GM19328 (cell line): Measurements from ENCODE around the gene IPO13.

Source experiments
- ATAC-seq: cut with Tn5 transposase; IDR thresholded peaks from one replicate; pipeline ENCODE4 v1.9.1; 2021; ENCODE audit warnings: mild to moderate bottlenecking, moderate library complexity; ENCODE audit not compliant: unreplicated experiment

IPO13 gene

DNA sequence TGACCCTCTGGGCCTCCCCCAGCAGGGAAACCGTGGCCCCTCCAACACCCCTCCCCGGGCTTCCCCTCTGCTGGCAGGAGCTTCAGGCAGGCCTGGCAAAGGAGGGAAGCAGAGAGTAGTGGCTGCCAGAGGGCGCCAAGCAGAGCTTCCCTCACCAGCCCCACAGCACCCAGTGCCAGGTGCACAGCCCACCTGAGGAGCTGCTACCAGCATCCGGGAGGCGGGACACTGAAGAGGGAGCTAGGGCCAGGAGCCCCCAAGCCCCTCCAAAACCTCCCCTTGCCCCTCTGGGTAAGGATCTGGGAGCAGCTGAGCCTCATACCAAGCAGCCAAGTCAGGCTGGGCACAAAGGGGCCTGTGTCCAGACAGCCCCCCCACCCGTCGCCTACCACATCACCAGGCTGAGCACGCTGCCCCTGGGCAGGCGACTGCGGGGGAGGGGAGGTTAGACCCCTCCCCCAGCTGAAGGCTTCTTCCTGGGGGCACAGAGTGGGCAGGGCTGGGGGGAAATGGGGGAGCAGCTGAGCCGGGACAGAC is 64.3 kb downstream of the IPO13 start:
- no peak for ATAC-seq

DNA sequence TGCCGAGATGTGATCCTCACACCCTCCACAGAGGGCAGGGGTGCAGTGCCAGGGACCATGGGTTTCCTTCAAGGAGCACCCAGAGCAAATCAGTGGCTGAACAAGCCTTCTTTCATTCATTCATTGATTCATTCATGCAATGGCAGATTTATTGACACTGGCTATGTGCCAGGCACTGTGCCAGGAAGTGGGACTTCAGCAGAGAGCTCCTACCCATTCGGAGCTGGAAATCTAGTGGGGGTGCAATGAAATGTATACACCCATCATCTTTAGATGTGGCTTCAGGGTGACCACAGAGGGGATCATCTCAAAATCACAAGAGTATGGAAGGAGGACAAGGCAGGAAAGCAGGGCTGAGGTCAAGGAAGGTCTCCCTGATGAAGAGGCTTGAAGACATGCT is 65.7 kb downstream of the IPO13 start:
- ATAC-seq: no peak

DNA sequence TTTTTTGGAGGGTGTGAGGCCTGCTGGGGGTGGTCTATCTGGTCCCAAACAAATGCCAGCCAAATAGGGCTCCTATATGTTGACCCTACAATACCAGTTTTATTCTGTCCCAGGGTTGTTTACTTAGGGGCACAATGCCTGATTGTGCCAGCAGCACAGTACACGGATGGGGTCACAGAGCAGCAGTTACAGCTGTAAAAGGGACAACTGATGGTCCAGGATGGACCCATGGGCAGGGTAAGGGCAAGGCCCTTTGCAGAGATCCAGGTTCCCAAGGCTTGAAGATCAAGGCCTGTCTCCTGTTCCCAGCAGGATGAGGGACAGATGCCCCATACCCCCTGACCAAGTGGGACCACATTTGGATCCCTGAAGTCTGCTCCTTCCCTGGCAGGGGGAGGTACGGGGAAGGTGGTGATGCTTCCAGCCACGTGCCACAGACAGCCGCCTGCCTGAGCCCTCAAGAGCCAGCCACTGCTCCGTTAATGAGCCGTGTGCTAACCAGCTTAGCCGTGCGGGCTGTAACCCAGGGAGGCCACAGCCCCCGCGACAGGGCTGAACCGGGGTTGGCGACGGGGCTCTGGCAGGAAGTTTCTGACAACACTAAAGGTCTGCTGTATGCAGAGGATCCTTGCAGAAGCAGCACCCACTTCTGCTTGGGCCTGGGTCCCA is 66.3 kb downstream of the IPO13 start:
- ATAC-seq: no peak

DNA sequence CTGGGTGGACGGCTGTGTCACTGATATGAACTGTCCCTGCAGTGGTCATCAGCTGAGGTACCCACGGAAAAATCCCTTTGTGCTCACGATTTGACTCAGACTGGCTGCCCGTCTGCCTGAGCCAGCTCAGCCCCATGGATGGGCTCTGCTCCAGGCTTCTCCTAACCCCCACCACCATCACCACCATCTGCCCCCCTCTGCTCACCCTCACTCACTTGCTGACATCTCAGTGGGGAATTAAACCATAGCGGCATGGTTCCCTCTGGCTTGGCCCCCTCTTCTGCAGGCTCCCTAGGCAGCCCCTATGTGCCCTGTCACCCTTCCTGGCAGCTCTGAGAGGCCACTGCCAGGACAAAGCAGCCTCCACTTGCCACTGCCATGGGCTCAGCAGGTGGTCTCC is 67.2 kb downstream of the IPO13 start:
- no peak for ATAC-seq

DNA sequence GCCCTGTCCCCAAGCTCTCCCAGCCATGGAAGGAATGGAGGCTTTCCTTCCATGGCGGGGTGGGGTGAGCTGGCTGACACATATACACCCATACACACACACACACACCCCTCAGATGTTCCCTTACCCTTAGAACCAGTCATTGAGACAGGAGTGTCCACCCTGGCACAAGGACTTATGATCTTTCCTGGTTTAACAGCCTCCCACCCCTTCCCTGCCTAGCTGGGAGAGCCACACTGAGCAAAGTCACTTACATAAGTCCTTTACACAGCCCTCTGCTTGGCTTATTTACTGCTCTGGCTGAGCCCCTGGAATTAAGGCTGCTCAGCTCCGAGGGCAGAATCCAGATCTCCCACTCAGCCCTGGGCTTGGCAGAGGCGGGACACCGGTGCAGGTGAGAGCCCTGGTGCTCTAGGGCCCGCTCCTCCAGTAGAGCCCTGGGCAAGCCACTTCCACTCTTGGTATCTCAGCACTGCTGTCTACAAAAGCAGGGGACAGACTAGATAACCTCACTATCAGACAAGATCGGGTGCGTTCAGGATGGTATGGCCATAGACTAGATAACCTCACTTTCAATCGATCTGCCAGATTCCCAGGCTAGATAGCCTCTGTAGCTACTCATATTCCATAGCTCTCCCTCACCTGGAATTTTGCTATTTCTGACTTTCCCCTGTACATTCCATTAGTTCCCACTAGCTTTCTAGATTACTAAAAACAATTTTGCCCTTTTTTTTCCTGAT is 67.8 kb downstream of the IPO13 start:
- no peak for ATAC-seq

DNA sequence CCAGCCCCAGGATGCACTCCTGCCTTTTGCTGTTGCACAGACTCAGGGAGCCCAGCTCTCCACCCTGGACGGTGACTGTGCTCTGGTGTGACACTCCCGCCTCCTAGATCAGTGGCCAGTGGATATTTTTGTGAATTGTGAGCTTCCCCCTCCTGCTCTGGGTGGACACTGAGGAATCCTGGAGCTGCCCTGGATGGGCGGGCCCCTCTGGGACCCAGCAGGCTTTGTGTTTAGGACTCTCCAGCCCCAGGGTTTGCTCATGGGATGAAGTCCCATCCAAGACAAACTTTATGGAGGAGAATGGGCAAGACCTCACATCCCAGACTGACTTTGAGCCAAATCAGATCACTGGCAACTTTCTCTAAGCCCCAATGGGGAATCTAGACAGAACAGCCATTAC is 68.5 kb downstream of the IPO13 start:
- no peak for ATAC-seq

DNA sequence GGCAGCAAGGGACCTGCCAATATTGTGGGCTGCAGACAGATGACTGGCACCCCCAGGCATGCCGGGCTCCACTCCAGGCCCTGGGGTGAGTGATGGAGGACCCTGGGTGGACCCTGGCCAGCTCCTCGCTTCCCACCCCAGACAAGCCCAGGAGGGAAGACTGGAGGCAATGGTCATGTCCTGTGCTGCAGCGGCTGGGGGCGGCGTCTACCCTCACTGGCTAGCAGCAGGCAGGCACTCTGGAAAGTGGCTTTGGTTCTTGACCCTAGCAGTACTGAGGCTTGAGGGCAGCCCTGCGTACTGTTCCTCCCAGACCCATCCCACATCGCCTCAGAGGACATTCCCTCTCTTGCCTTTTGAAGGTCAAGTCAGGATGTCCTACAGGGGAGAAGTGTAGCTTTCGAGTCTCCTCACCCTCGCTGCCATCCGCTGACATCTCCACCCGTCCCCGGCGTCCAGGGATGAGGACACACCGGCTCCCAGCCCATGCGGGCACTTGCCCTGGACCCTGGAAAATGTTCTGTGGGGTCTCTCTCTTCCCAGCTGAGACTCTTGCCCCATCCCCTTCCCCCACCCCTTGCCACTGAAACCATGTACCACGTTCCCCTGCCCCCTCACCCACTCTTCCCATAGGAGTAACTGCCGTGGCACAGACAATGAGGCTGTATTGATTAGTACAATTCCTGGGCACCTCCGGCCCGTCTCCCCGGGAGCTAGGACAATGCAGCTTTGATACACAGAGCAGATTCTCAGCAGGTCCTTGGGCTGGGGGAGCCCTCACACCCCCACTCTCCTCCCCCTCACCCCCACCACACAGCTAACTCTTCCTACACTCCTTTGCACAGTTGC is 69.5 kb downstream of the IPO13 start:
- no peak for ATAC-seq

DNA sequence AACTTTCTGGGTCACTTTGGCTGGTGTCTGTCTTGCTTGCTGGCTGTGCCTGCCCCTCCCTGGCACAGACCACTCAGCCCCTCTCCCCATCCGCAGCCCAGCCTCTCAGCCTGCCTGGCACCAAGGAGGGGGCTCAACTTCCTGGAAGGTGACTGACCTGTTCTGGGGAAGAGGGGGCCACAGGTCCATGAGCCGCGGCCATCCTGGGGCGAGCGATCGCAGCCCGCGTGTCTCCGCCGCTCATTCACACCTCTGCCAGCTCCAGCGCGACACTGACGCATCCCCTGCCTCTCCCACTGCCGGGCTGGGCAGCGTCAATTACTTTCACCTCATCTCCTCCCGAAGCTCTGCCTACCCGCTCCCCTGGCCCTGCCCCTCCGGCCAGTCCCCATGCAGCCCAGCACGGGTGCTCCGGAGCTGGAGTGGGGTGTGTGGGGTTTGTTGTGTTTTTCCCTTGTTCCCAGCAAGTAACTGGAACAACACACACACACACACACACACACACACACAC is 70.2 kb downstream of the IPO13 start:
- ATAC-seq: no peak
